Duodenal mucosa (tissue), 2 donors: ENCODE measurements around the gene ASXL1.
"Not testable (repeated sequence)": the region's sequence is repeated elsewhere in the genome, so short reads cannot be mapped to it uniquely, and the experiment has no call there.

Experiments
- H3K27ac ChIP-seq: one replicate; pipeline ENCODE4 v1.7.0; 2013; ENCODE audit warnings: low read depth, low read length
- H3K27me3 ChIP-seq, 2 donors: one replicate each; pipeline ENCODE4 v1.7.0; 2013; ENCODE audit warnings: low read length in 2 of 2, control low read depth in 1 of 2; ENCODE audit not compliant: insufficient read depth in 2 of 2, control insufficient read depth in 1 of 2
- H3K36me3 ChIP-seq, 2 donors: one replicate each; pipeline ENCODE4 v1.7.0; 2013; ENCODE audit warnings: low read length in 2 of 2, control low read depth in 1 of 2; ENCODE audit not compliant: insufficient read depth in 2 of 2, control insufficient read depth in 1 of 2
- H3K4me1 ChIP-seq, 2 donors: one replicate each; pipeline ENCODE4 v1.7.0; 2013; ENCODE audit warnings: low read length in 2 of 2, control low read depth in 1 of 2; ENCODE audit not compliant: insufficient read depth in 2 of 2, control insufficient read depth in 1 of 2
- H3K4me3 ChIP-seq, 2 donors: one replicate each; pipeline ENCODE4 v1.7.0; 2013; ENCODE audit warnings: low read length in 2 of 2, low read depth in 1 of 2
- H3K9ac ChIP-seq, 2 donors: one replicate each; pipeline ENCODE4 v1.7.0; 2013; ENCODE audit warnings: low read length in 2 of 2, low read depth in 1 of 2
- H3K9me3 ChIP-seq, 2 donors: one replicate each; pipeline ENCODE4 v1.7.0; 2013; ENCODE audit warnings: low read length in 2 of 2, control low read depth in 1 of 2; ENCODE audit not compliant: control insufficient read depth in 1 of 2

The ASXL1 gene

GRCh38 chr20:32380037-32380436 is 21.9 kb downstream of the ASXL1 start:
- not testable (repeated sequence) for H3K4me3 ChIP-seq, H3K36me3 ChIP-seq, H3K9me3 ChIP-seq, H3K9ac ChIP-seq, H3K27ac ChIP-seq, H3K27me3 ChIP-seq, H3K4me1 ChIP-seq

GRCh38 chr20:32380745-32381144 is 22.6 kb downstream of the ASXL1 start:
- Histone ChIP-seq H3K4me1 (no peaks in the 10 kb centered on the region), H3K36me3 (peaks cover 0 to 5% of the 10 kb centered on the region in 2 donors), H3K27ac (no peak overlapping the region), H3K27me3 (no peaks in the 10 kb centered on the region), H3K9ac (no peak overlapping the region), H3K9me3 (no peaks in the 10 kb centered on the region), H3K4me3 (no peak overlapping the region)

GRCh38 chr20:32382102-32382950 is 24.2 kb downstream of the ASXL1 start:
- no peaks in the 10 kb centered on the region for H3K4me1 ChIP-seq
- no peak overlapping the region for H3K9ac ChIP-seq
- H3K27me3 ChIP-seq: no peaks in the 10 kb centered on the region
- no peak overlapping the region for H3K27ac ChIP-seq
- H3K4me3 ChIP-seq: no peak overlapping the region
- peaks cover 0 to 5% of the 10 kb centered on the region in 2 donors for H3K36me3 ChIP-seq
- no peaks in the 10 kb centered on the region for H3K9me3 ChIP-seq

GRCh38 chr20:32383441-32383840 is 25.3 kb downstream of the ASXL1 start:
- not testable (repeated sequence) for H3K4me3 ChIP-seq, H3K9ac ChIP-seq, H3K9me3 ChIP-seq, H3K36me3 ChIP-seq, H3K27ac ChIP-seq, H3K4me1 ChIP-seq, H3K27me3 ChIP-seq

- H3K4me3 ChIP-seq: no peak overlapping the region
- no peak overlapping the region for H3K27ac ChIP-seq
- no peak overlapping the region for H3K9ac ChIP-seq
- H3K4me1 ChIP-seq: no peaks in the 10 kb centered on the region
- H3K27me3 ChIP-seq: no peaks in the 10 kb centered on the region
- H3K9me3 ChIP-seq: no peaks in the 10 kb centered on the region
- H3K36me3 ChIP-seq: peaks cover 3 to 5% of the 10 kb centered on the region in 2 donors
Observed at GRCh38 chr20:32385541-32385940, 27.4 kb downstream of the ASXL1 start.

GRCh38 chr20:32386091-32386490 is 28.0 kb downstream of the ASXL1 start:
- Histone ChIP-seq H3K4me1 (no peaks in the 10 kb centered on the region), H3K27ac (no peak overlapping the region), H3K4me3 (no peak overlapping the region)

GRCh38 chr20:32387252-32387651 is 29.1 kb downstream of the ASXL1 start:
- Histone ChIP-seq H3K27me3 (no peaks in the 10 kb centered on the region), H3K4me1 (no peaks in the 10 kb centered on the region), H3K36me3 (peaks cover 5 to 13% of the 10 kb centered on the region in 2 donors), H3K9ac (no peak overlapping the region), H3K4me3 (no peak overlapping the region), H3K27ac (no peak overlapping the region), H3K9me3 (no peaks in the 10 kb centered on the region)

More at GRCh38 chr20:32386091-32386490, 28.0 kb downstream of the ASXL1 start:
- Histone ChIP-seq H3K36me3 (peaks cover 5% of the 10 kb centered on the region in 2 donors), H3K9me3 (no peaks in the 10 kb centered on the region), H3K27me3 (no peaks in the 10 kb centered on the region), H3K9ac (no peak overlapping the region)

- Histone ChIP-seq H3K4me3 (no peak overlapping the region), H3K4me1 (no peaks in the 10 kb centered on the region), H3K27me3 (no peaks in the 10 kb centered on the region), H3K27ac (no peak overlapping the region), H3K36me3 (peaks cover 0 to 13% of the 10 kb centered on the region in 2 donors), H3K9ac (no peak overlapping the region), H3K9me3 (no peaks in the 10 kb centered on the region)
Observed at GRCh38 chr20:32391003-32391402, 32.9 kb downstream of the ASXL1 start.

GRCh38 chr20:32395066-32395465 is 36.9 kb downstream of the ASXL1 start:
- Histone ChIP-seq H3K27me3 (no peaks in the 10 kb centered on the region), H3K27ac (no peak overlapping the region), H3K4me3 (no peak overlapping the region), H3K36me3 (peaks cover 0 to 14% of the 10 kb centered on the region in 2 donors), H3K9ac (no peak overlapping the region), H3K9me3 (no peaks in the 10 kb centered on the region), H3K4me1 (no peaks in the 10 kb centered on the region)

GRCh38 chr20:32396646-32397160 is 38.6 kb downstream of the ASXL1 start:
- Histone ChIP-seq H3K27me3 (no peaks in the 10 kb centered on the region), H3K4me1 (no peaks in the 10 kb centered on the region), H3K9me3 (no peaks in the 10 kb centered on the region), H3K36me3 (peaks cover 0 to 6% of the 10 kb centered on the region in 2 donors), H3K4me3 (no peak overlapping the region), H3K9ac (no peak overlapping the region), H3K27ac (no peak overlapping the region)
